Body of pancreas (tissue), 4 donors: ENCODE results near the gene GABPA. TPM values are rescaled to one million over a fixed set of nuclear protein-coding genes. Genes with fewer than 3 reads are reported as not detected.
A peak's percentile ranks its signal among the peaks of the same experiment; 100 is the strongest.

Experiments used
- ATAC-seq: fragments of 150-250 bp; one replicate; pipeline ENCODE4 v1.9.1; 2016
- DNase-seq, 4 donors: peaks; one replicate each; pipeline ENCODE4 v3.0.0-alpha.2; 2019
- H3K27ac ChIP-seq, 4 donors: fragments of 200-600 bp; sonication (generic); 1 replicate in 3 of 4; 2 replicates in 1 of 4; pipeline versions ENCODE4 v1.5.1 to v1.6.1; 2016 to 2019; ENCODE audit warnings: mild to moderate bottlenecking in 1 of 4, mixed read lengths in 1 of 4, moderate library complexity in 1 of 4
- H3K27me3 ChIP-seq, 2 donors: fragments of 200-600 bp; sonication (generic); one replicate each; pipeline ENCODE4 v1.6.0; 2016; ENCODE audit warnings: mild to moderate bottlenecking in 1 of 2
- H3K36me3 ChIP-seq, 2 donors: fragments of 200-600 bp; sonication (generic); replicated peaks in 1 of 2; 2 replicates each; pipeline ENCODE4 v1.5.1; 2016; ENCODE audit warnings: low read depth in 2 of 2; ENCODE audit not compliant: insufficient read depth in 1 of 2
- H3K4me1 ChIP-seq: fragments of 200-600 bp; sonication (generic); one replicate; pipeline ENCODE4 v1.6.0; 2016
- H3K4me3 ChIP-seq, 2 donors: fragments of 200-600 bp; sonication (generic); 1 replicate in 1 of 2; 2 replicates in 1 of 2; pipeline ENCODE4 v1.5.1; 2016 to 2019
- H3K9me3 ChIP-seq, 3 donors: fragments of 200-600 bp; sonication (generic); 1 replicate in 2 of 3; 2 replicates in 1 of 3; pipeline ENCODE4 v1.5.1; 2016
- CTCF ChIP-seq, 7 experiments: fragments of 450-650 bp in 4 of 7; fragments of 200-600 bp in 3 of 7; sonication (generic) in 3 of 7; IDR thresholded peaks; one replicate each; pipeline ENCODE4 v1.5.1; 2016 to 2019; ENCODE audit warnings: antibody characterized with exemption in 7 of 7
- POLR2A ChIP-seq, 3 donors: fragments of 450-650 bp; IDR thresholded peaks; one replicate each; pipeline ENCODE4 v1.6.1; 2016; ENCODE audit warnings: antibody characterized with exemption in 3 of 3, mild to moderate bottlenecking in 2 of 3
- WGBS, 2 donors: methylation state at CpG; one replicate each; pipeline ENCODE4 v1.1.5; 2017; 5-methylcytosine and 5-hydroxymethylcytosine counted together
- intact Hi-C: fragments of 100-400 bp; cut with DNase I; formaldehyde crosslinking; loops from one replicate; pipeline ENCODE4 v1.15.1; 2023
- total RNA-seq, 2 donors: library from RNA; depleted of rRNA; stranded (reverse); fragments of >200 nt; gene quantifications; one replicate each; pipeline ENCODE4 v1.1.0, GENCODE V29; 2016

GABPA gene
- total RNA-seq, 2 donors from 2014 or later = 8.9 to 11.2 TPM

- no peak for DNase-seq
- no peak overlapping the region for H3K4me3 ChIP-seq
- no peak for ATAC-seq
- peaks cover 10 to 17% of the 10 kb centered on the region in 2 donors for H3K36me3 ChIP-seq
- H3K27me3 ChIP-seq = no peaks in the 10 kb centered on the region
- intact Hi-C loops = no loop called here
- H3K9me3 ChIP-seq = no peaks in the 10 kb centered on the region
- 77 to 88% methylated on average over 3 of the region's 3 CpGs for WGBS, 2 donors
- no peak for TF ChIP-seq CTCF (IDR thresholded peaks at IDR 0.05)
- no peak for TF ChIP-seq POLR2A (IDR thresholded peaks at IDR 0.05)
- no peak overlapping the region for H3K27ac ChIP-seq
- no peaks in the 10 kb centered on the region for H3K4me1 ChIP-seq
Observed at GRCh38 chr21:25722631-25723030, 12.1 kb upstream of the GABPA start.

DNA sequence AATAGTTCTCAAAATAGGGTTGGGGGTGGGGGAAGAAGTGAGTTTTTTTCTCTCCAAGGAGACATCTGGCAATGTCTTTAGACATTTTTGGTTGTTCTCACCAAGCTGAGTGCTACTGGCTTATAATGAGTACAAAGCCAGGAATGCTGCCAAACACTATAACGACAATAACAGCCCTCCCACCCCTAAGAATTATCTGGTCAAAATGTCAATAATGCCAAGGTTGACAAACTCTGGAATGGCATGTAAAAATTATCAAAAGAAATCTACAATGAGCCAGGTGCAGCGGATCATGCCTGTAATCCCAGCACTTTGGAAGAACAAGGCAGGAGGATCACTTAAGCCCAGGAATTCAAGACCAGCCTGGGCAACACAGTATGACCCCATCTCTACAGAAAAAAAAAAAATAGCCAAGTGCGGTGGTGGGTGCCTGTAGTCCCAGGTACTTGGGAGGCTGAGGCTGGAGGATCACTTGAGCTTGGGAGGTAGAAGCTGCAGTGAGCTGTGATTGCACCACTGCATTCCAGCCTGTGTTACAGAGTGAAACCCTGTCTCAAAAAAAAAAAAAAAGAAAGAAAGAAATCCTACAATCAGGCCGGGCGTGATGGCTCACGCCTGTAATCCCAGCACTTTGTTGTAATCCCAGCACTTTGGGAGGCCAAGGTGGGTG is 2.5 kb upstream of the GABPA start:
- Histone ChIP-seq H3K9me3 (no peaks in the 10 kb centered on the region), H3K27me3 (no peaks in the 10 kb centered on the region), H3K4me3 (no peak overlapping the region), H3K4me1 (peaks cover 40% of the 10 kb centered on the region), H3K27ac (peak overlapping the region in 2 of 4 donors; percentile 19 to 99), H3K36me3 (peaks cover 0 to 11% of the 10 kb centered on the region in 2 donors)
- WGBS, 2 donors = 51 to 60% methylated on average over 6 of the region's 6 CpGs
- ATAC-seq (no peak), DNase-seq (no peak)
- intact Hi-C loops = no loop called here
- TF ChIP-seq CTCF (IDR thresholded peaks at IDR 0.05) = no peak
- TF ChIP-seq POLR2A (IDR thresholded peaks at IDR 0.05) = no peak

- ATAC-seq (no peak), DNase-seq (peak in 1 of 4 donors; percentile 16)
- TF ChIP-seq CTCF (IDR thresholded peaks at IDR 0.05) (no peak), POLR2A (IDR thresholded peaks at IDR 0.05) (no peak)
- Histone ChIP-seq H3K27ac (peak overlapping the region; percentile 95 to 99 (median 98)), H3K4me3 (peak overlapping the region; percentile 89 to 97), H3K9me3 (no peaks in the 10 kb centered on the region), H3K36me3 (peaks cover 0 to 2% of the 10 kb centered on the region in 2 donors), H3K4me1 (peaks cover 40% of the 10 kb centered on the region), H3K27me3 (no peaks in the 10 kb centered on the region)
- intact Hi-C loops = no loop called here
- 1 to 2% methylated on average over 30 of the region's 30 CpGs for WGBS, 2 donors
Observed at GRCh38 chr21:25733859-25734653, 716 bp upstream of the GABPA start.

- peak overlapping the region; percentile 95 to 99 (median 98) for H3K27ac ChIP-seq
- ATAC-seq = no peak
- H3K4me3 ChIP-seq = peak overlapping the region; percentile 89 to 97
- H3K27me3 ChIP-seq = no peaks in the 10 kb centered on the region
- intact Hi-C loops = no loop called here
- DNase-seq = no peak
- H3K4me1 ChIP-seq = peaks cover 38% of the 10 kb centered on the region
- TF ChIP-seq POLR2A (IDR thresholded peaks at IDR 0.05) (peak; percentile 59 to 93 (median 91)), CTCF (IDR thresholded peaks at IDR 0.05) (no peak)
- WGBS, 2 donors = 0% methylated on average over 7 to 10 of the region's 10 CpGs
- no peaks in the 10 kb centered on the region for H3K36me3 ChIP-seq
- H3K9me3 ChIP-seq = no peaks in the 10 kb centered on the region
Observed at GRCh38 chr21:25734654-25734903, 193 bp upstream of the GABPA start.
